Hepatic stellate cell (primary cell): ENCODE results near the gene SETD6.
"Not testable (repeated sequence)": the region's sequence is repeated elsewhere in the genome, so short reads cannot be mapped to it uniquely, and the experiment has no call there.

Experiments used
- DNase-seq: peaks from one replicate; pipeline ENCODE4 v3.0.0; 2011; ENCODE audit warnings: low spot score

SETD6 gene

GRCh38 chr16:58515125-58515870 lies at the start of gene SETD6:
SETD6 (plus strand) TSS chr16:58515517; CDS start chr16:58515538, 21 bp downstream.
- DNase-seq = peak; percentile 91

- DNase-seq = no peak
Observed at GRCh38 chr16:58465817-58466216, 49.5 kb upstream of the SETD6 start.

GRCh38 chr16:58466396-58466795 lies 48.9 kb upstream of the SETD6 start:
- DNase-seq = no peak

GRCh38 chr16:58467905-58468304 lies 47.4 kb upstream of the SETD6 start:
- DNase-seq = no peak

- no peak for DNase-seq
Observed at GRCh38 chr16:58471209-58471975, 43.9 kb upstream of the SETD6 start.

GRCh38 chr16:58472266-58472665 lies 43.1 kb upstream of the SETD6 start:
- DNase-seq = no peak

- DNase-seq = no peak
Observed at GRCh38 chr16:58472827-58473226, 42.5 kb upstream of the SETD6 start.

GRCh38 chr16:58474296-58474695 lies 41.0 kb upstream of the SETD6 start:
- DNase-seq = no peak

GRCh38 chr16:58475091-58475619 lies 40.2 kb upstream of the SETD6 start:
- DNase-seq = no peak

GRCh38 chr16:58476791-58477190 lies 38.5 kb upstream of the SETD6 start:
- no peak for DNase-seq

- DNase-seq = no peak
Observed at GRCh38 chr16:58478427-58478826, 36.9 kb upstream of the SETD6 start.

- DNase-seq = no peak
Observed at GRCh38 chr16:58481226-58481869, 34.0 kb upstream of the SETD6 start.

GRCh38 chr16:58481931-58482330 lies 33.4 kb upstream of the SETD6 start:
- DNase-seq = no peak

GRCh38 chr16:58485184-58485887 lies 30.0 kb upstream of the SETD6 start:
- no peak for DNase-seq

- peak; percentile 85 for DNase-seq
Observed at GRCh38 chr16:58487566-58488351, 27.6 kb upstream of the SETD6 start.

- no peak for DNase-seq
Observed at GRCh38 chr16:58488531-58488930, 26.8 kb upstream of the SETD6 start.

- no peak for DNase-seq
Observed at GRCh38 chr16:58490065-58490464, 25.3 kb upstream of the SETD6 start.

GRCh38 chr16:58490539-58490938 lies 24.8 kb upstream of the SETD6 start:
- DNase-seq = not testable (repeated sequence)

- DNase-seq = no peak
Observed at GRCh38 chr16:58492066-58492465, 23.3 kb upstream of the SETD6 start.

- no peak for DNase-seq
Observed at GRCh38 chr16:58492735-58493134, 22.6 kb upstream of the SETD6 start.

- no peak for DNase-seq
Observed at GRCh38 chr16:58493756-58494431, 21.4 kb upstream of the SETD6 start.
